HepG2 (cell line): Measurements from ENCODE around the gene VGF. TPM values are rescaled to one million over a fixed set of nuclear protein-coding genes. Genes with fewer than 3 reads are reported as not detected.
A peak's percentile ranks its signal among the peaks of the same experiment; 100 is the strongest.

Source experiments
- AKAP8 ChIP-seq: sonication (generic); formaldehyde crosslinking; IDR thresholded peaks from 2 replicates; pipeline ENCODE4 v1.5.1; 2020; ENCODE audit warnings: mild to moderate bottlenecking, missing genetic modification reagents
- BRF2 ChIP-seq: sonication (generic); formaldehyde crosslinking; IDR thresholded peaks from 2 replicates; pipeline ENCODE4 v1.8.1; 2022; ENCODE audit warnings: mild to moderate bottlenecking, missing genetic modification reagents
- DRAP1 ChIP-seq: IDR thresholded peaks from 2 replicates; pipeline ENCODE4 v1.6.1; 2016; ENCODE audit warnings: missing genetic modification reagents, missing compliant biosample characterization
- GFI1 ChIP-seq: sonication (generic); formaldehyde crosslinking; IDR thresholded peaks from 2 replicates; pipeline ENCODE4 v1.5.0; 2020; ENCODE audit warnings: missing genetic modification reagents, mild to moderate bottlenecking, borderline replicate concordance
- HNF1B ChIP-seq: sonication (generic); formaldehyde crosslinking; IDR thresholded peaks from 2 replicates; pipeline ENCODE4 v1.5.1; 2020; ENCODE audit warnings: mild to moderate bottlenecking, moderate library complexity, missing genetic modification reagents
- HOXD1 ChIP-seq: sonication (generic); formaldehyde crosslinking; IDR thresholded peaks from 2 replicates; pipeline ENCODE4 v1.5.0; 2020; ENCODE audit warnings: missing genetic modification reagents
- KMT2A ChIP-seq: sonication (generic); formaldehyde crosslinking; IDR thresholded peaks from 2 replicates; pipeline ENCODE4 v1.4.0; 2020; ENCODE audit warnings: missing genetic modification reagents
- MLLT10 ChIP-seq: sonication (generic); formaldehyde crosslinking; IDR thresholded peaks from 2 replicates; pipeline ENCODE4 v1.4.0; 2020; ENCODE audit warnings: missing genetic modification reagents
- NCOA2 ChIP-seq: sonication (generic); formaldehyde crosslinking; IDR thresholded peaks from 2 replicates; pipeline ENCODE4 v1.8.0; 2022; ENCODE audit warnings: inconsistent platforms
- RFXAP ChIP-seq: sonication (generic); formaldehyde crosslinking; IDR thresholded peaks from 2 replicates; pipeline ENCODE4 v1.4.0; 2020; ENCODE audit warnings: missing genetic modification reagents, borderline replicate concordance
- SP1 ChIP-seq, 2 experiments: fragments of 450-650 bp in 1 of 2; sonication (generic) in 1 of 2; formaldehyde crosslinking in 1 of 2; IDR thresholded peaks; 2 replicates each; pipeline versions ENCODE4 v1.4.0 to v1.6.1; 2016 to 2020; ENCODE audit warnings: missing genetic modification reagents in 1 of 2
- SRF ChIP-seq: IDR thresholded peaks from 2 replicates; pipeline ENCODE4 v1.6.1; 2011; ENCODE audit warnings: mild to moderate bottlenecking, low read depth, low read length, moderate library complexity
- SRSF1 ChIP-seq: fragments of 200-400 bp; formaldehyde crosslinking; optimal IDR thresholded peaks from 2 replicates; pipeline ENCODE3; 2017; ENCODE audit warnings: mild to moderate bottlenecking, low read depth, low read length, moderate library complexity
- SRSF4 ChIP-seq: fragments of 200-400 bp; formaldehyde crosslinking; IDR thresholded peaks from one replicate; pipeline ENCODE4 v1.6.1; 2018; ENCODE audit warnings: mild to moderate bottlenecking, low read depth, low read length, moderate library complexity; ENCODE audit not compliant: poor library complexity, severe bottlenecking
- THAP9 ChIP-seq: sonication (generic); formaldehyde crosslinking; IDR thresholded peaks from 2 replicates; pipeline ENCODE4; 2020; ENCODE audit warnings: missing genetic modification reagents, mild to moderate bottlenecking, borderline replicate concordance
- ZBTB42 ChIP-seq: sonication (generic); formaldehyde crosslinking; IDR thresholded peaks from 2 replicates; pipeline ENCODE4 v1.5.0; 2020; ENCODE audit warnings: mild to moderate bottlenecking, missing genetic modification reagents
- ZKSCAN8 ChIP-seq: IDR thresholded peaks from 2 replicates; pipeline ENCODE4 v1.6.1; 2016; ENCODE audit warnings: borderline replicate concordance, missing genetic modification reagents, missing compliant biosample characterization
- ZNF136 ChIP-seq: sonication (generic); formaldehyde crosslinking; IDR thresholded peaks from 2 replicates; pipeline ENCODE4 v1.8.1; 2022; ENCODE audit warnings: low read depth, mild to moderate bottlenecking, moderate library complexity, missing genetic modification reagents
- ZNF652 ChIP-seq: IDR thresholded peaks from 2 replicates; pipeline ENCODE4 v1.6.1; 2016; ENCODE audit warnings: low read depth, borderline replicate concordance
- ZNF766 ChIP-seq: sonication (generic); formaldehyde crosslinking; IDR thresholded peaks from 2 replicates; pipeline ENCODE4 v1.5.0; 2020; ENCODE audit warnings: missing genetic modification reagents, borderline replicate concordance
- ZNF772 ChIP-seq: sonication (generic); formaldehyde crosslinking; IDR thresholded peaks from 2 replicates; pipeline ENCODE4 v1.5.0; 2020; ENCODE audit warnings: mild to moderate bottlenecking, missing genetic modification reagents
- ZNF788 ChIP-seq: sonication (generic); formaldehyde crosslinking; IDR thresholded peaks from 2 replicates; pipeline ENCODE4 v1.5.0; 2020; ENCODE audit warnings: mild to moderate bottlenecking, missing genetic modification reagents, borderline replicate concordance
- ZNF879 ChIP-seq: sonication (generic); formaldehyde crosslinking; IDR thresholded peaks from 2 replicates; pipeline ENCODE4 v1.8.1; 2023; ENCODE audit warnings: missing genetic modification reagents
- ZZZ3 ChIP-seq: sonication (generic); formaldehyde crosslinking; IDR thresholded peaks from 2 replicates; pipeline ENCODE4 v1.4.0; 2020; ENCODE audit warnings: missing genetic modification reagents, mild to moderate bottlenecking, borderline replicate concordance
- polyA plus RNA-seq, 8 experiments: library from polyadenylated mRNA; depleted of rRNA in 3 of 8; stranded (reverse) in 7 of 8; unstranded in 1 of 8; fragments of >200 nt; fragmentation: Illumina TruSeq in 4 of 8; extraction: Trizol in 4 of 8; gene quantifications; 2 replicates each; pipeline versions ENCODE4 v1.2.1 to v1.2.3, GENCODE V29; 2011 to 2016; ENCODE audit warnings: low read depth in 4 of 8, missing spikeins in 1 of 8, mixed read lengths in 1 of 8; ENCODE audit not compliant: insufficient read depth in 1 of 8
- total RNA-seq, 5 experiments: library from RNA; depleted of rRNA; stranded (reverse); fragments of >200 nt; fragmentation: Illumina TruSeq; extraction: Trizol; gene quantifications; 2 replicates each; pipeline ENCODE4 v1.2.3, GENCODE V29; 2016; ENCODE audit warnings: low read depth in 1 of 5

VGF gene
- total and polyA plus RNA-seq, 2 of the 13 experiments (the other 11 are each of a cell fraction or from before 2014, with no cell fraction given): 0.12 to 0.46 TPM

- no peak for TF ChIP-seq SP1 (IDR thresholded peaks at IDR 0.05)
- peak; percentile 67; the same call in 1 of the 2 replicates for TF ChIP-seq SP1 (CRISPR knock-in tag; IDR thresholded peaks at IDR 0.05)
- peak; percentile 42; the same call in 1 of the 2 replicates for TF ChIP-seq RFXAP
- 0 out of 2 replicates have a peak, but pooled peaks have one; percentile 46 for TF ChIP-seq ZBTB42 (CRISPR knock-in tag)
- no peak for TF ChIP-seq SRSF4
- peak; percentile 43; the same call in 1 of the 2 replicates for TF ChIP-seq KMT2A (CRISPR knock-in tag)
- TF ChIP-seq SRSF1: peak; percentile 45
- peak; percentile 19; the same call in 1 of the 2 replicates for TF ChIP-seq ZZZ3
- TF ChIP-seq DRAP1 (CRISPR knock-in tag): peak; percentile 89
- no peak for TF ChIP-seq BRF2 (CRISPR knock-in tag)
- TF ChIP-seq NCOA2 (CRISPR knock-in tag): peak; percentile 78
- TF ChIP-seq ZNF766 (CRISPR knock-in tag): 0 out of 2 replicates have a peak, but pooled peaks have one; percentile 52
- no peak for TF ChIP-seq SRF
- 0 out of 2 replicates have a peak, but pooled peaks have one; percentile 26 for TF ChIP-seq ZKSCAN8 (CRISPR knock-in tag)
- TF ChIP-seq ZNF879 (CRISPR knock-in tag): no peak; the same call in 1 of the 2 replicates
- peak; percentile 69 for TF ChIP-seq HNF1B
- no peak; the same call in 1 of the 2 replicates for TF ChIP-seq GFI1 (CRISPR knock-in tag)
- peak; percentile 55; the same call in 1 of the 2 replicates for TF ChIP-seq HOXD1 (CRISPR knock-in tag)
- TF ChIP-seq MLLT10 (CRISPR knock-in tag): no peak
- TF ChIP-seq THAP9 (CRISPR knock-in tag): peak; percentile 25; the same call in 1 of the 2 replicates
- TF ChIP-seq ZNF772 (CRISPR knock-in tag): peak; percentile 73; the same call in 1 of the 2 replicates
- no peak; the same call in 1 of the 2 replicates for TF ChIP-seq ZNF136 (CRISPR knock-in tag)
- TF ChIP-seq AKAP8 (CRISPR knock-in tag): no peak
- TF ChIP-seq ZNF652 (CRISPR knock-in tag): peak; percentile 7; the same call in 1 of the 2 replicates
- TF ChIP-seq ZNF788 (CRISPR knock-in tag): peak; percentile 80
Measured at GRCh38 chr7:101200862-101201599, 35.7 kb upstream of the VGF start, which contains the start of gene MOGAT3 (continued).
